Panc1 (cell line): Measurements from ENCODE around the gene TMEM178A.

ENCODE experiments used
- POLR2AphosphoS5 ChIP-seq: IDR thresholded peaks from 2 replicates; pipeline ENCODE4 v1.6.1; 2012; ENCODE audit warnings: mild to moderate bottlenecking, low read depth, low read length, moderate library complexity
- TF ChIP-seq, protein P1 (sequence below): fragments of 450-650 bp; IDR thresholded peaks from 2 replicates; pipeline ENCODE4 v1.5.1; 2017; ENCODE audit warnings: mild to moderate bottlenecking
- TF ChIP-seq, protein P2 (sequence below), 2 experiments: IDR thresholded peaks; 2 replicates each; pipeline ENCODE4 v1.6.1; 2011 to 2012; ENCODE audit warnings: low read depth in 2 of 2, control low read depth in 1 of 2, low read length in 1 of 2, mild to moderate bottlenecking in 1 of 2, moderate library complexity in 1 of 2; ENCODE audit not compliant: insufficient read depth in 1 of 2

DNA sequence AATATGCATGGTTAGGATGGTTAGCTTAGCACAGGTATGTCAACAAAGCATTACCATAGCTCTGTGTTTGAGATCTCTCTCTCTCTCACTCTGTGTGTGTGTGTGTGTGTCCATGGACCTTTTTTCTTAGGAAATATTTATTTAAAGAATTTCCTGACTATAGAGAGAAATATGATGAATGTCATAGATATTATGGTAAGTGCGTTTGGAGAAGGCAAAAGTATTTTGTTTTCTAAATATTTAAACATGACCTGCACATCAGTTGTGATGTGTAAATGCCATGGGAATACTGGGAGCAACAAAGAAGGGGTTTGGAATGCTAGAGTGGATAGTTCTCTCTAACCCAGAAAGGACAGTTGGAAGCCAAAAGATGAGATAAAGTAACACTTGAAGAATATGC is 3.9 kb upstream of the TMEM178A start:
- TF ChIP-seq, protein P1, sequence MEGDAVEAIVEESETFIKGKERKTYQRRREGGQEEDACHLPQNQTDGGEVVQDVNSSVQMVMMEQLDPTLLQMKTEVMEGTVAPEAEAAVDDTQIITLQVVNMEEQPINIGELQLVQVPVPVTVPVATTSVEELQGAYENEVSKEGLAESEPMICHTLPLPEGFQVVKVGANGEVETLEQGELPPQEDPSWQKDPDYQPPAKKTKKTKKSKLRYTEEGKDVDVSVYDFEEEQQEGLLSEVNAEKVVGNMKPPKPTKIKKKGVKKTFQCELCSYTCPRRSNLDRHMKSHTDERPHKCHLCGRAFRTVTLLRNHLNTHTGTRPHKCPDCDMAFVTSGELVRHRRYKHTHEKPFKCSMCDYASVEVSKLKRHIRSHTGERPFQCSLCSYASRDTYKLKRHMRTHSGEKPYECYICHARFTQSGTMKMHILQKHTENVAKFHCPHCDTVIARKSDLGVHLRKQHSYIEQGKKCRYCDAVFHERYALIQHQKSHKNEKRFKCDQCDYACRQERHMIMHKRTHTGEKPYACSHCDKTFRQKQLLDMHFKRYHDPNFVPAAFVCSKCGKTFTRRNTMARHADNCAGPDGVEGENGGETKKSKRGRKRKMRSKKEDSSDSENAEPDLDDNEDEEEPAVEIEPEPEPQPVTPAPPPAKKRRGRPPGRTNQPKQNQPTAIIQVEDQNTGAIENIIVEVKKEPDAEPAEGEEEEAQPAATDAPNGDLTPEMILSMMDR = no peak
- TF ChIP-seq POLR2AphosphoS5 = no peak
- TF ChIP-seq, protein P2, sequence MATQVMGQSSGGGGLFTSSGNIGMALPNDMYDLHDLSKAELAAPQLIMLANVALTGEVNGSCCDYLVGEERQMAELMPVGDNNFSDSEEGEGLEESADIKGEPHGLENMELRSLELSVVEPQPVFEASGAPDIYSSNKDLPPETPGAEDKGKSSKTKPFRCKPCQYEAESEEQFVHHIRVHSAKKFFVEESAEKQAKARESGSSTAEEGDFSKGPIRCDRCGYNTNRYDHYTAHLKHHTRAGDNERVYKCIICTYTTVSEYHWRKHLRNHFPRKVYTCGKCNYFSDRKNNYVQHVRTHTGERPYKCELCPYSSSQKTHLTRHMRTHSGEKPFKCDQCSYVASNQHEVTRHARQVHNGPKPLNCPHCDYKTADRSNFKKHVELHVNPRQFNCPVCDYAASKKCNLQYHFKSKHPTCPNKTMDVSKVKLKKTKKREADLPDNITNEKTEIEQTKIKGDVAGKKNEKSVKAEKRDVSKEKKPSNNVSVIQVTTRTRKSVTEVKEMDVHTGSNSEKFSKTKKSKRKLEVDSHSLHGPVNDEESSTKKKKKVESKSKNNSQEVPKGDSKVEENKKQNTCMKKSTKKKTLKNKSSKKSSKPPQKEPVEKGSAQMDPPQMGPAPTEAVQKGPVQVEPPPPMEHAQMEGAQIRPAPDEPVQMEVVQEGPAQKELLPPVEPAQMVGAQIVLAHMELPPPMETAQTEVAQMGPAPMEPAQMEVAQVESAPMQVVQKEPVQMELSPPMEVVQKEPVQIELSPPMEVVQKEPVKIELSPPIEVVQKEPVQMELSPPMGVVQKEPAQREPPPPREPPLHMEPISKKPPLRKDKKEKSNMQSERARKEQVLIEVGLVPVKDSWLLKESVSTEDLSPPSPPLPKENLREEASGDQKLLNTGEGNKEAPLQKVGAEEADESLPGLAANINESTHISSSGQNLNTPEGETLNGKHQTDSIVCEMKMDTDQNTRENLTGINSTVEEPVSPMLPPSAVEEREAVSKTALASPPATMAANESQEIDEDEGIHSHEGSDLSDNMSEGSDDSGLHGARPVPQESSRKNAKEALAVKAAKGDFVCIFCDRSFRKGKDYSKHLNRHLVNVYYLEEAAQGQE (IDR thresholded peaks at IDR 0.05; ENCODE audit: insufficient read depth in 1 of 2, low read depth in 2 of 2, low read length in 1 of 2) = no peak
